Measurements from ENCODE around the gene MYB. TPM values are rescaled to one million over a fixed set of nuclear protein-coding genes. Genes with fewer than 3 reads are reported as not detected.

The MYB gene
- total and polyA plus RNA-seq, 2 of the 4 experiments (the other 2 are of a cell fraction), result 0.44 to 0.90 TPM

DNA sequence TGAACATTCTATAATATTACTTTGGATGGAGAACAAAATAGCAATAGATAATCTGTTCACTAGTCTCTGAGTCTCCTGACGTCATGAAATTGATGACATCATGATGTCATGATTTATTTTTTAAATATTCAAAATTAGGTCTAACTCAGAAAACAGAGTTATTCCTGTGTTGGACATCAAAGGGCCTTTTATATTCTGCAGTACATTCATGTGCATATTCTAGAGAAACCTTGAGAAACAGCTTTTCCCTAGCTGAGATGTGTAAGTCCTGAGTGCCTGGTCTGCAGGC is 53.3 kb downstream of the MYB start:
- H2BK15ac ChIP-seq (ENCODE audit: low read depth, low read length), result no peak overlapping the region
- no peak overlapping the region for H2AK5ac ChIP-seq (ENCODE audit: low read depth, low read length)
- no peak overlapping the region for H2BK120ac ChIP-seq (ENCODE audit: low read depth, low read length)
- ATAC-seq (ENCODE audit: low read depth), result no peak
- H4K20me1 ChIP-seq (ENCODE audit: insufficient read depth, low read length), result no peaks in the 10 kb centered on the region
- in situ Hi-C loops (cut with MboI; ENCODE audit: low sequenced_read_pairs), result no loop called here
- dilution Hi-C loops (cut with HindIII; ENCODE audit: low sequenced_read_pairs, unreplicated experiment), result no loop called here
- H4K5ac ChIP-seq (ENCODE audit: low read depth, low read length), result no peak overlapping the region
- POLR2A ChIA-PET (ENCODE audit: unreplicated experiment), result no interaction called here
- H2AFZ ChIP-seq (replicated peaks; ENCODE audit: low read length, poor library complexity), result no peak overlapping the region
- H2BK5ac ChIP-seq (ENCODE audit: low read depth, low read length, poor library complexity, severe bottlenecking), result no peak overlapping the region
- TF ChIP-seq RFX5 (IDR thresholded peaks at IDR 0.05; ENCODE audit: low read depth, low read length) (no peak), CEBPB (IDR thresholded peaks at IDR 0.05; ENCODE audit: low read depth, low read length) (no peak), SMC3 (IDR thresholded peaks at IDR 0.05; ENCODE audit: low read depth, low read length) (no peak), RCOR1 (IDR thresholded peaks at IDR 0.05; ENCODE audit: insufficient replicate concordance, low read length) (no peak), MXI1 (IDR thresholded peaks at IDR 0.05; ENCODE audit: borderline replicate concordance, low read depth, low read length) (no peak), NFE2L2 (IDR thresholded peaks at IDR 0.05; ENCODE audit: low read depth, low read length) (no peak), FOS (IDR thresholded peaks at IDR 0.05; ENCODE audit: low read depth, low read length) (no peak), CHD1 (IDR thresholded peaks at IDR 0.05; ENCODE audit: low read depth, low read length) (no peak), MAZ (IDR thresholded peaks at IDR 0.05; ENCODE audit: borderline replicate concordance, low read depth, low read length) (no peak), BHLHE40 (IDR thresholded peaks at IDR 0.05; ENCODE audit: low read depth, low read length) (no peak)
- TF ChIP-seq, protein P1, sequence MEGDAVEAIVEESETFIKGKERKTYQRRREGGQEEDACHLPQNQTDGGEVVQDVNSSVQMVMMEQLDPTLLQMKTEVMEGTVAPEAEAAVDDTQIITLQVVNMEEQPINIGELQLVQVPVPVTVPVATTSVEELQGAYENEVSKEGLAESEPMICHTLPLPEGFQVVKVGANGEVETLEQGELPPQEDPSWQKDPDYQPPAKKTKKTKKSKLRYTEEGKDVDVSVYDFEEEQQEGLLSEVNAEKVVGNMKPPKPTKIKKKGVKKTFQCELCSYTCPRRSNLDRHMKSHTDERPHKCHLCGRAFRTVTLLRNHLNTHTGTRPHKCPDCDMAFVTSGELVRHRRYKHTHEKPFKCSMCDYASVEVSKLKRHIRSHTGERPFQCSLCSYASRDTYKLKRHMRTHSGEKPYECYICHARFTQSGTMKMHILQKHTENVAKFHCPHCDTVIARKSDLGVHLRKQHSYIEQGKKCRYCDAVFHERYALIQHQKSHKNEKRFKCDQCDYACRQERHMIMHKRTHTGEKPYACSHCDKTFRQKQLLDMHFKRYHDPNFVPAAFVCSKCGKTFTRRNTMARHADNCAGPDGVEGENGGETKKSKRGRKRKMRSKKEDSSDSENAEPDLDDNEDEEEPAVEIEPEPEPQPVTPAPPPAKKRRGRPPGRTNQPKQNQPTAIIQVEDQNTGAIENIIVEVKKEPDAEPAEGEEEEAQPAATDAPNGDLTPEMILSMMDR (conservative IDR thresholded peaks at IDR 0.05; ENCODE audit: low read depth, low read length), result no peak
- TF ChIP-seq, protein P2, sequence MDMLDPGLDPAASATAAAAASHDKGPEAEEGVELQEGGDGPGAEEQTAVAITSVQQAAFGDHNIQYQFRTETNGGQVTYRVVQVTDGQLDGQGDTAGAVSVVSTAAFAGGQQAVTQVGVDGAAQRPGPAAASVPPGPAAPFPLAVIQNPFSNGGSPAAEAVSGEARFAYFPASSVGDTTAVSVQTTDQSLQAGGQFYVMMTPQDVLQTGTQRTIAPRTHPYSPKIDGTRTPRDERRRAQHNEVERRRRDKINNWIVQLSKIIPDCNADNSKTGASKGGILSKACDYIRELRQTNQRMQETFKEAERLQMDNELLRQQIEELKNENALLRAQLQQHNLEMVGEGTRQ (IDR thresholded peaks at IDR 0.05; ENCODE audit: low read depth, low read length), result no peak
- H3K27ac ChIP-seq (ENCODE audit: insufficient read depth, low read length), result no peak overlapping the region
- DNase-seq, result no peak
- no peak overlapping the region for H2BK20ac ChIP-seq (ENCODE audit: low read depth, low read length)
- BruUV-seq (replicated peaks), result no TSS peak
- CTCF ChIA-PET, result no interaction called here
- no peaks in the 10 kb centered on the region for H3K4me1 ChIP-seq (ENCODE audit: control insufficient read depth, insufficient read depth, low read length)
- H3K9me3 ChIP-seq (ENCODE audit: control insufficient read depth, insufficient read depth, low read length), result no peaks in the 10 kb centered on the region
- no peak overlapping the region for H4K8ac ChIP-seq (ENCODE audit: low read depth in 2 of 2, low read length in 2 of 2)
- H3K9ac ChIP-seq (ENCODE audit: low read depth, low read length), result no peak overlapping the region
- H3K79me1 ChIP-seq (ENCODE audit: low read depth in 1 of 2, low read length in 2 of 2), result no peaks in the 10 kb centered on the region
- no peak overlapping the region for H3K14ac ChIP-seq (replicated peaks; ENCODE audit: low read depth, low read length)
- H3K9me1 ChIP-seq (ENCODE audit: insufficient read depth, low read length), result no peaks in the 10 kb centered on the region
- peaks cover 10% of the 10 kb centered on the region for H3K27me3 ChIP-seq (ENCODE audit: control insufficient read depth, insufficient read depth, low read length)
- H3K36me3 ChIP-seq (ENCODE audit: control insufficient read depth, insufficient read depth, low read length), result no peaks in the 10 kb centered on the region
- H3K4me3 ChIP-seq (ENCODE audit: insufficient read depth, low read depth, low read length), result no peak overlapping the region
- no peak overlapping the region for H3K4me2 ChIP-seq (ENCODE audit: low read depth, low read length)
- intact Hi-C loops (cut with micrococcal nuclease), result no loop called here
- no peak overlapping the region for H4K91ac ChIP-seq (ENCODE audit: insufficient read depth, low read depth, low read length)
- H3K23ac ChIP-seq (ENCODE audit: low read depth, low read length), result no peak overlapping the region
- WGBS, 2 experiments (ENCODE audit: extremely low coverage in 2 of 2, insufficient read length in 1 of 2), result no CpG with 5 or more reads among the region's 1 CpG
- H3K56ac ChIP-seq (ENCODE audit: extremely low read depth, insufficient read depth, low read length), result no peak overlapping the region
- H3K18ac ChIP-seq (ENCODE audit: low read depth, low read length), result no peak overlapping the region
- no peak overlapping the region for H2AK9ac ChIP-seq (replicated peaks; ENCODE audit: low read depth, low read length, poor library complexity)
- no peak overlapping the region for H3K4ac ChIP-seq (ENCODE audit: low read depth, low read length)

Measured in IMR-90 (cell line).